ENCODE data around the gene PCARE. TPM values are rescaled to one million over a fixed set of nuclear protein-coding genes. Genes with fewer than 3 reads are reported as not detected.

Gene PCARE
- total RNA-seq, 2 experiments from 2014 or later = not detected

DNA sequence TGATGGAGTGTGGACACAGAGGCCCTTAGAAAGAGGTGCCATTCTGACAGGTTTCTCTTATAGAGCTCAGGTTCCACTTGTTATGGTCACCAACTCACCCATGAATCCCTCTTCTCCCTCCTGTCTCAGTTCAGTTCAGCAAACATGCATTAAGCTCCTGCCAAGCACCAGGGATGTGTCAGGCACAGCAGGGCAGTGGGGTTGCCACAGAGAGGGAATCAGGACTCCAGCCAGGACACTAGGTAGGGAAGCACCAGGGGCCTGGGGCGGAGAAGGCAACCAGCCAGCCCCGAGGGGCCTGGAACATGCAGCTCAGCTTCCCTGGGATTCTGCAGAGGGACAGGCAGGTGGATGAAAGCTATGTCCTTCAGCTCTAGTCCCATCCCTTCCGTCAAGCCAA, 48.6 kb downstream of the PCARE start:
- ATAC-seq (no peak), DNase-seq (no peak)
- intact Hi-C loops (cut with micrococcal nuclease) = no loop called here
- H3K27me3 Mint-ChIP-seq = no peaks in the 10 kb centered on the region
- POLR2A ChIA-PET = interaction anchor here (1.8 kb wide), 1 partner anchor 10 kb away, joined by 9 read pairs; no protein-coding TSS in a partner anchor
- H3K4me1 Mint-ChIP-seq (ENCODE audit: low read depth) = no peaks in the 10 kb centered on the region
- H3K36me3 Mint-ChIP-seq (ENCODE audit: low read depth) = no peaks in the 10 kb centered on the region
- no peaks in the 10 kb centered on the region for H3K9me3 Mint-ChIP-seq
- H3K27ac Mint-ChIP-seq = no peak overlapping the region
- CTCF ChIA-PET = no interaction called here
- TF ChIP-seq, protein P1, sequence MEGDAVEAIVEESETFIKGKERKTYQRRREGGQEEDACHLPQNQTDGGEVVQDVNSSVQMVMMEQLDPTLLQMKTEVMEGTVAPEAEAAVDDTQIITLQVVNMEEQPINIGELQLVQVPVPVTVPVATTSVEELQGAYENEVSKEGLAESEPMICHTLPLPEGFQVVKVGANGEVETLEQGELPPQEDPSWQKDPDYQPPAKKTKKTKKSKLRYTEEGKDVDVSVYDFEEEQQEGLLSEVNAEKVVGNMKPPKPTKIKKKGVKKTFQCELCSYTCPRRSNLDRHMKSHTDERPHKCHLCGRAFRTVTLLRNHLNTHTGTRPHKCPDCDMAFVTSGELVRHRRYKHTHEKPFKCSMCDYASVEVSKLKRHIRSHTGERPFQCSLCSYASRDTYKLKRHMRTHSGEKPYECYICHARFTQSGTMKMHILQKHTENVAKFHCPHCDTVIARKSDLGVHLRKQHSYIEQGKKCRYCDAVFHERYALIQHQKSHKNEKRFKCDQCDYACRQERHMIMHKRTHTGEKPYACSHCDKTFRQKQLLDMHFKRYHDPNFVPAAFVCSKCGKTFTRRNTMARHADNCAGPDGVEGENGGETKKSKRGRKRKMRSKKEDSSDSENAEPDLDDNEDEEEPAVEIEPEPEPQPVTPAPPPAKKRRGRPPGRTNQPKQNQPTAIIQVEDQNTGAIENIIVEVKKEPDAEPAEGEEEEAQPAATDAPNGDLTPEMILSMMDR (IDR thresholded peaks at IDR 0.05) = no peak
- no peak overlapping the region for H3K4me3 Mint-ChIP-seq

DNA sequence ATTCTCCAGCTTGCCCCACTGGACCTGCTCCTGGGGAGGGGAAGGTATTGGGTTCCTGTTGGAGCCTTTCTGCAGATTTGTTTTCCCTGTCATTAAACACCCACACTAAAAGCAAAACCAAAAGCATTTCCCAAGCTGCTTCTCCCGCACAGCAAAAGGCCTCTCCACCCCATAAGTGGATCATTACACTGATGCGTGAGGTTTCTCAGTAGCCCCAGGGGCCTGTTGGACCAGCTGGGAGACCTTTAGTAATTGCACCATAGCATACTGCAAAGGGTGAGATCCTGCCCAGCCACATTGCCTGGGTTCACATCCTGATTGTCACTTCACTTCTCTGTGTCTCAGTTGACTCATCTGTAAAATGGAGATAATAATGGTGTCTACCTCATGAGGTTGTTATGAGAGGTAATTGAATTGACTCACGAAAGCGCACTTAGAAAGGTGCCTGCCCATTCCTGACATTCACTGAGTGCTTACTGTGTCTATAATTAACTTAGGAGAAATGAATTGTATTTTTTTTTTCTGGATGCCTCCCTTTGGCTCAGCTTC, 49.4 kb downstream of the PCARE start:
- Mint-ChIP-seq H3K4me1 (ENCODE audit: low read depth) (no peaks in the 10 kb centered on the region), H3K36me3 (ENCODE audit: low read depth) (no peaks in the 10 kb centered on the region), H3K9me3 (no peaks in the 10 kb centered on the region), H3K27me3 (no peaks in the 10 kb centered on the region), H3K4me3 (no peak overlapping the region), H3K27ac (no peak overlapping the region)
- intact Hi-C loops (cut with micrococcal nuclease) = no loop called here
- DNase-seq (no peak), ATAC-seq (no peak)
- POLR2A ChIA-PET = interaction anchor here (0.9 kb wide), 1 partner anchor 14 kb away, joined by 3 read pairs; no protein-coding TSS in a partner anchor
- TF ChIP-seq, protein P1 (IDR thresholded peaks at IDR 0.05) = no peak
- CTCF ChIA-PET = no interaction called here

DNA sequence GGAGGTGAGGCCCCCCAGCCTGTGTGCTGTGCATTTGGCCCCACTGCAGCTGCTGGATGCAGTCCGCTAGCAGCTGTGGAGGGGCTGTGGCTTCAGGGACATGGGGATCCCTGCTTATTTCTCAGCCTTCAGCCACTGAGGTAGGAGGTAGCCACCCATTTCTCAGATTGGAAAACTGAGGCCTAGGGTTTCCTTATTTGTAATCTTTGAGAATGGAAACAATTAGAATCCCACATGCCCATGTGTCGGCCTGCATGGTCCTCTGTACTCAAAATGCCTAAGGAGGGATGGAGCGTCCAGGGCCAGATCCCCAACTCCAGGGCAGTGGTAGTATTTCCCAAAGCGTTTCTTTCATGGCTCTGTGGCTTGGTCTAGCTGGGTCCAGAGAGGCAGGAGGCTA, 51.1 kb downstream of the PCARE start:
- DNase-seq = no peak
- TF ChIP-seq, protein P1 (IDR thresholded peaks at IDR 0.05) = no peak
- intact Hi-C loops (cut with micrococcal nuclease) = no loop called here
- H3K4me1 Mint-ChIP-seq (ENCODE audit: low read depth) = peaks cover 2% of the 10 kb centered on the region
- POLR2A ChIA-PET = no interaction called here
- H3K4me3 Mint-ChIP-seq = no peak overlapping the region
- H3K27me3 Mint-ChIP-seq = no peaks in the 10 kb centered on the region
- CTCF ChIA-PET = no interaction called here
- no peaks in the 10 kb centered on the region for H3K36me3 Mint-ChIP-seq (ENCODE audit: low read depth)
- no peak for ATAC-seq
- no peak overlapping the region for H3K27ac Mint-ChIP-seq
- H3K9me3 Mint-ChIP-seq = no peaks in the 10 kb centered on the region

DNA sequence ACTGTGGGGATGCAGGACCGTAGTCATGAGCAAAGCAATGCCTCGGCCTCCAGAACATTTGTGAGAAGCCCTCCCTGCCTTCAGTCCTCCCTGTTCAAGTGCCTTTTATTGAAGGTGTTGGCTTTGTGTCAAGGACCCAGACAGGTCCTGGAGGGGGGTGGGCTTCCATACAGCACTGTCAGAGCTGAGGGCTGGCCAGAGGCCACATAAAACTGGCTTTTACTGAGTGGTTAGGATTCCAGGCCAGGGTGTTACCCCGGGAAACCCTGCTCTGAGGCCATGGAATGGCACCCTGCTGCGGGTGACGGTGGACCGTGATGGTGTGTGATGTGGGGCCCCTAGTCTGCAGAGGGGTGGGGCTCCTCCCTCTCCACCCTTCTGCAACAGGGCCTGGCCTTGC, 51.6 kb downstream of the PCARE start:
- Mint-ChIP-seq H3K9me3 (no peaks in the 10 kb centered on the region), H3K27me3 (no peaks in the 10 kb centered on the region), H3K27ac (no peak overlapping the region), H3K4me3 (no peak overlapping the region), H3K36me3 (ENCODE audit: low read depth) (no peaks in the 10 kb centered on the region), H3K4me1 (ENCODE audit: low read depth) (peaks cover 5% of the 10 kb centered on the region)
- TF ChIP-seq, protein P1 (IDR thresholded peaks at IDR 0.05) = no peak
- POLR2A ChIA-PET = no interaction called here
- CTCF ChIA-PET = no interaction called here
- intact Hi-C loops (cut with micrococcal nuclease) = no loop called here
- ATAC-seq (no peak), DNase-seq (no peak)

DNA sequence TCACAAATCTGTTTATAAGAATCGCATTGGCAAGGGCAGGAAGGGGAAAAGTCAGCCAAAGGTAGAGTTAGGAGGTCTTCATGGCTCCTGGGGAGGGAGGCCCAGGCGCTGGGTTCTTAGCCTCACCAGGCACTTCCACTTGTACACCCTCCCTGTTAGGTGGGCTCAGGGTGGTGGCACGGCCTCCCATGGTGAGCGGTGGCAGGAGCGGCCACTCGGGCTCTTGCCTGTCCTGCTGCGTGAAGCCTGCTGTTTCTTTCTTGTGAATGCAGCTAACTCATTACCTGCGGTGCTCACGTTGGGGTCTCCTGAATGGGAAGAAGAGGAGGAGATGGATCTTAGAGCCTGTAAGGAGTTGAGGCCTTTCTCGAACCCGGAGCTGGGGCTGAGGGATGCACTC, 52.4 kb downstream of the PCARE start:
- Mint-ChIP-seq H3K27ac (no peak overlapping the region), H3K27me3 (no peaks in the 10 kb centered on the region), H3K4me3 (no peak overlapping the region), H3K36me3 (ENCODE audit: low read depth) (no peaks in the 10 kb centered on the region), H3K4me1 (ENCODE audit: low read depth) (peaks cover 6% of the 10 kb centered on the region), H3K9me3 (no peaks in the 10 kb centered on the region)
- TF ChIP-seq, protein P1 (IDR thresholded peaks at IDR 0.05) = no peak
- DNase-seq = no peak
- intact Hi-C loops (cut with micrococcal nuclease) = no loop called here
- POLR2A ChIA-PET = no interaction called here
- CTCF ChIA-PET = no interaction called here
- no peak for ATAC-seq
